Measurements from ENCODE around the gene SLC13A2. TPM values are rescaled to one million over a fixed set of nuclear protein-coding genes. Genes with fewer than 3 reads are reported as not detected.

The SLC13A2 gene
- total RNA-seq, 1 experiment from 2014 or later: not detected

GRCh38 chr17:28526381-28526780 lies 52.9 kb downstream of the SLC13A2 start:
- peaks cover 0 to 11% of the 10 kb centered on the region in 2 experiments; a peak in 2 of 4 replicates for H3K4me1 ChIP-seq (ENCODE audit: control insufficient read depth in 1 of 2, insufficient read depth in 2 of 2, low read length in 2 of 2)
- ChIA-PET CTCF (no interaction called here), POLR2A (no interaction called here), RAD21 (ENCODE audit: low non-redundant PET in 1 of 2, low total read pairs in 2 of 2, uncharacterized antibody in 2 of 2, unreplicated experiment in 2 of 2) (no interaction called here)
- DNase-seq (ENCODE audit: low read depth, low spot score): no peak
- H3K27me3 ChIP-seq (ENCODE audit: insufficient read depth, low read length): peaks cover 2% of the 10 kb centered on the region
- no peak overlapping the region for H3K27ac ChIP-seq (ENCODE audit: low read depth, low read length)
- H3K9ac ChIP-seq (ENCODE audit: low read length): no peak overlapping the region
- H3K9me3 ChIP-seq (ENCODE audit: control insufficient read depth in 1 of 2, insufficient read depth in 1 of 2, low read depth in 1 of 2, low read length in 2 of 2): no peaks in the 10 kb centered on the region
- no peak overlapping the region for H3K4me2 ChIP-seq (ENCODE audit: low read length)
- H3K4me3 ChIP-seq (replicated peaks in 1 of 2; ENCODE audit: low read depth in 1 of 2, low read length in 2 of 2): no peak overlapping the region
- intact Hi-C loops (cut with micrococcal nuclease): no loop called here
- H3K9me2 ChIP-seq (ENCODE audit: insufficient read depth): no peaks in the 10 kb centered on the region
- no peaks in the 10 kb centered on the region for H4K20me1 ChIP-seq (ENCODE audit: insufficient read depth)
- H2AFZ ChIP-seq (ENCODE audit: low read depth, low read length, poor library complexity, severe bottlenecking): no peak overlapping the region
- no TSS peak for BruUV-seq (replicated peaks)
- no peak for ATAC-seq
- TF ChIP-seq ELF1 (IDR thresholded peaks at IDR 0.05; ENCODE audit: borderline replicate concordance, low read depth) (no peak), CTCF (IDR thresholded peaks at IDR 0.05 in 2 of 3, conservative IDR thresholded peaks at IDR 0.05 in 1 of 3; ENCODE audit: borderline replicate concordance in 1 of 3, insufficient read depth in 1 of 3, low read depth in 2 of 3, low read length in 2 of 3) (no peak), ZFX (IDR thresholded peaks at IDR 0.05) (no peak), EGR1 (IDR thresholded peaks at IDR 0.05; ENCODE audit: low read depth) (no peak), REST (IDR thresholded peaks at IDR 0.05; ENCODE audit: low read depth) (no peak), YY1 (IDR thresholded peaks at IDR 0.05; ENCODE audit: extremely low read depth, insufficient replicate concordance, low read depth, low read length) (no peak), CBX3 (IDR thresholded peaks at IDR 0.05; ENCODE audit: low read depth) (no peak), RAD21 (IDR thresholded peaks at IDR 0.05; ENCODE audit: low read depth) (no peak), SRF (IDR thresholded peaks at IDR 0.05; ENCODE audit: low read depth) (no peak), SP1 (IDR thresholded peaks at IDR 0.05; ENCODE audit: low read depth) (no peak), JUND (IDR thresholded peaks at IDR 0.05) (no peak), ZNF274 (IDR thresholded peaks at IDR 0.05; ENCODE audit: low read depth, low read length) (no peak), FOSL1 (IDR thresholded peaks at IDR 0.05; ENCODE audit: low read depth) (no peak), EZH2phosphoT487 (IDR thresholded peaks at IDR 0.05; ENCODE audit: borderline replicate concordance) (no peak), CEBPB (IDR thresholded peaks at IDR 0.05; ENCODE audit: low read depth) (no peak), POLR2A (IDR thresholded peaks at IDR 0.05; ENCODE audit: borderline replicate concordance, extremely low read depth, insufficient read depth, insufficient read length) (no peak)
- TF ChIP-seq, protein P1, sequence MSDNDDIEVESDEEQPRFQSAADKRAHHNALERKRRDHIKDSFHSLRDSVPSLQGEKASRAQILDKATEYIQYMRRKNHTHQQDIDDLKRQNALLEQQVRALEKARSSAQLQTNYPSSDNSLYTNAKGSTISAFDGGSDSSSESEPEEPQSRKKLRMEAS (IDR thresholded peaks at IDR 0.05): no peak
- H3K79me2 ChIP-seq (ENCODE audit: insufficient read depth, low read length): no peaks in the 10 kb centered on the region
- no peaks in the 10 kb centered on the region for H3K36me3 ChIP-seq (ENCODE audit: control insufficient read depth in 1 of 2, insufficient read depth in 2 of 2, low read length in 2 of 2)

All from HCT116 (cell line).